ENCODE measurements around the gene METAP1D.

METAP1D gene

DNA sequence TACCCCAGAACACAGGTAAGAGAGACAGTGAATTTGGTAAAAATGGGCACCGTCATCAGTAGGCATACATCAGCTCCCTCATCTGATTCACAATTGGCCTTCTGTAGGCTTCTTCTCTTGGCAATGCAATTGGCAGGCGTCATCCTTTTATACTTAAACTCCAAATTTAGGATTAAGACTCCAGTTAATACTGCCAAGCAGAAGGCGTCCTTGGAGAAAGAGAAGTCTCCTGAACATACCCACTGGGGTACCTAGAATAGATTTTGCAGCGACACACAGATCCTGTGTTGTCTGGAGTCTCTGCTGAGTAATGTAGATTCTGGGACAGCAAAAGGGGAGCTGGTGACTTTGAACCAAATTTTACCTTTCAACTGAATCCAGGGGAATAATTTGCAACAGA lies 592 bp upstream of the METAP1D start:
- no peak for DNase-seq

DNA sequence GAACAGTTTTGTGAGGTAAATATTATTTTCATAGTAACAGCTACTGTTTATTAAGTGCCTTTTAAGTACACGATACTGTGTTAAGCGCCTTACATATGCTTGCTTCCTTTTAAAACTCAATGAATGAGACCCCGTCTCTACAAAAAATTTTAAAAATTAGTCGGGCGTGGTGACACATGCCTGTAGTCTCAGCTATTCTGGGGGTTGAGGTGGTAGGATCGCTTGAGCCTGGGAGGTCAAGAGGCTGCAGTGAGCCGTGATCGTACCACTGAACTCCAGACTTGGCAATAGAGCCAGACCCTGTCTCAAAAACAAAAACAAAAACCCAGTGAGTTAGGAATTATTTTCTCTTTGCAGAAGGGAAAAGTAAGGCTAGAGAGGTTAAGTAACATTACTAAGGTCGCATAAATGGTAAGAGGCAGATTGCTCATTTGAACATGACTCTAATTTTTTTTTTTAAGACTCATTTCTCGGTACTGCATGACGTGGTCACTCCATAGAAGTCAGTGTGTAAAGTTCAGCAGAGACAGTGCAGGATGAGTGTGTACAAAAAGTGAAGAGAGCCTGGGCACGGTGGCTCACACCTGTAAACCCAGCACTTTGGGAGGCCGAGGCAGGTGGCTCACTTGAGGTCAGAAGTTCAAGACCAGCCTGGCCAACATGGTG lies 1.1 kb downstream of the METAP1D start:
- DNase-seq: no peak

DNA sequence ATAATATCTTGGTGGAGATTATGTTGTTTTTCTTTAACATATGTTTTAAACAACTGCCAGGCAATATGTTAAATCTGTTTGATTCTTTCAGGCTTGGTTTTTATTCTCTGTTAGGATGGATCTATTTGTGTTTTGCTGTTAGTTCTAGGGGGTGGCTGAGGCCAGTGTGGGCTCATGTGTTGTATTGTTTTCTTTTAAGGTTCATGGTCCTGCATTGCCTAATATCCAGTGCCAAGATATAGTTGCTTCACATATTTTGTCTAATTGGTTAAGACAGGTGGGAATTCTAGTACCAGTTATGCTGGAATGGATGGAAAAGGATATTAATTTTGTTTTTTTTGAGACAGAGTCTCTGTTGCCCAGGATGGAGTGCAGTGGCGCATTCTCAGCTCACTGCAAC lies 7.6 kb downstream of the METAP1D start:
- no peak for DNase-seq

DNA sequence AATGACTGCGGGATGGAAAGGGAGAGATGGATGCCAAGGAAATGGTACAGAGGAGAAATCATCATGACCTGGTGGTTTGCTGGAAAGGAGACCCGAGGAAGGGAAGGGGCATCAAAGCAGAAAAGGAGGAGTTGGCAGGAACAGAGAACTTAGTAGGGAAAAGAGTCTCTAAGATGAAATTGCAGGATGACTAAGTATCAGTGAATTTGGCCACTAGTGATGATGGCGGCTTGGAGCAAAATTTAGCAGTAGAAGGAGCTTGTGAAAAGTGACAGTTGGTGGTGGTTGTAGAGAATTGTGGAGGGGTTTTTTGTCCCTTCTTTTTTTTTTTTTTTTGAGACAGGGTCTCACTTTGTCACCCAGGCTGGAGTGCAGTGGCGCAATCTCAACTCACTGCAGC lies 10.1 kb downstream of the METAP1D start:
- no peak for DNase-seq

DNA sequence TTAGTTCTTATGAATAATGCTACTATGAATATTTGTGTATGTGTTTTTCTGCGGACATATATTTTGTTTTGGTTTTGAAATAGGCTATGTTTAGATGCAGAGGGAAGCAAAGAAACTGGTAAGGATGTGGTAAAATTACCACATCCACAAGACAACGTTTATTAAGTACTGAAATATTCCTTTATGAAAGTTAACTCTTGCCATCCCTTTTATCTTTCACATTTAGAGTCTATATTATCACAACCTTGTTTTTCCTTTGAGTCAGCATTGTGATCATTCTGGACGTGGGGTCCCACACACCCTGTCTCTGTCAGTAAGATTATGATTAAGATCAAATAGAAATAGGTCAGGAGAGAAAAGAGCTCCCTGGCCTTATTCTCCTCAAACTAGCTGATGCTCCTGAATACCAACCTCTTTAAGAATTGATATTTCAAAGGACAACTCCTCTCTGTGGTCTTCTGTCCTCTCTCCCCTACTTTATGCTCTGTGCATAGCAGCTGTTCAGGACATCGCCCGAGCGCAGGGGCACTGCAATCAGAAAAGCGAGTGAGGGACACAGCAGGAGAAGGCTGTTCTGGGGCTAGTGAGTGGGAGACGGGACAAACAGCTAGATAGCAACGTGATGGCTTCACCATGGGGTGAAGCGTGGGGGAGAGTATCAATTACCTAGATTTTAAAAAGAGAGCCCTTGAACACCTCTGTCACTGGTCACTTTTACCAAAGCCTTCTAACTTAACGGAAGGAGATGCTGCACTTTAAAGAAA lies 12.2 kb downstream of the METAP1D start:
- DNase-seq: no peak

DNA sequence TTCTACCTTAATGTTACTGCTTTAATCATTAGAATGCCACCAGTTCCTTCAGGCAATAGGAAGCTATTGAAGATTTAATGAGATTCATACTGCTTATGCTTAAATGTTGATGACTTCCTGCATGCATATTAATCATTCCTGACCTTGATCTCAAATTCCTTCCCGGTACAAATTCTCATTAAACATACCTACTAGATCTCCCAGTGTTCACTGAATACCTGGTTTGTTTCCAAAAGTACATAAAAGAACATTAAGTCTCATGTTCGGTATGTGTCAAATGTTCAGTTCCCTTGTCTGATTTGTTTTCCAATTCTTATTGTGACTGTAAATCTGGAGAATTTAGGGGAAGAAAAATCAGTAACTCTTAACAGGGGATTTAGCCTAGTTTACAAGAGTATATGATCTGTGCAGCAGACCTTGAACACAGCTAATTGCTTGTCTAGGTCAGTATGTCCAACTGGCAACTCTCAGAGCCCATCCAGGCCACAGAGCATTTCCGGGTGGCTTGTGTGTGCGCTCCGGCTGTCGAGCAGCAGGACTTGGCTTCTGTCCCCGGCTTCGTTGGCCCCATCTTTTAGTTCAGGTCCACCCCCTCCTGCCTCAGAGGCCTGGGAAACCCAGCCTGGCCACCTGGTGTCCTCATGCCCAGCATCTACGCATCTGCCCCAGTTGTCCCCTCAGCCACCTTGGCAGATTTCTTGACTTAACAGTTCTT lies 13.1 kb downstream of the METAP1D start:
- no peak for DNase-seq

DNA sequence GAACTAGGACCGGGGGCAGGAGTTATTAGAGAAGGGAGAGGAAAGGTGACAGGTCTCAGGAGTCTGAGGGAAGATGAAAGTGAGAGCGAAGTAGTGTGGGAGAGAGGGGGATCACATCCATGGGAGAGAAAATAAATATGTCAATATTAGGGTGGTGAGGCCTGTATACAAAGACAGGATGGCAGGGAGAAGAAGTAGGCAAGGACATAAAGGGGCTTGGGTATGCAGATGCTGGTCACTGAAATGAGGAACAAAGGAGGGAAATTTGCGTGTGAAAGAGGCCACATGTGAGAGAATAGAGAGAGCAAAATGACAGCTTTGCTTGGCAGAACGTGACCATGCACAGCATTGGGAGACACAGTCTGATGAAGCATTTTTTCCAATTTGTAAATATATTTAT lies 13.6 kb downstream of the METAP1D start:
- no peak for DNase-seq

DNA sequence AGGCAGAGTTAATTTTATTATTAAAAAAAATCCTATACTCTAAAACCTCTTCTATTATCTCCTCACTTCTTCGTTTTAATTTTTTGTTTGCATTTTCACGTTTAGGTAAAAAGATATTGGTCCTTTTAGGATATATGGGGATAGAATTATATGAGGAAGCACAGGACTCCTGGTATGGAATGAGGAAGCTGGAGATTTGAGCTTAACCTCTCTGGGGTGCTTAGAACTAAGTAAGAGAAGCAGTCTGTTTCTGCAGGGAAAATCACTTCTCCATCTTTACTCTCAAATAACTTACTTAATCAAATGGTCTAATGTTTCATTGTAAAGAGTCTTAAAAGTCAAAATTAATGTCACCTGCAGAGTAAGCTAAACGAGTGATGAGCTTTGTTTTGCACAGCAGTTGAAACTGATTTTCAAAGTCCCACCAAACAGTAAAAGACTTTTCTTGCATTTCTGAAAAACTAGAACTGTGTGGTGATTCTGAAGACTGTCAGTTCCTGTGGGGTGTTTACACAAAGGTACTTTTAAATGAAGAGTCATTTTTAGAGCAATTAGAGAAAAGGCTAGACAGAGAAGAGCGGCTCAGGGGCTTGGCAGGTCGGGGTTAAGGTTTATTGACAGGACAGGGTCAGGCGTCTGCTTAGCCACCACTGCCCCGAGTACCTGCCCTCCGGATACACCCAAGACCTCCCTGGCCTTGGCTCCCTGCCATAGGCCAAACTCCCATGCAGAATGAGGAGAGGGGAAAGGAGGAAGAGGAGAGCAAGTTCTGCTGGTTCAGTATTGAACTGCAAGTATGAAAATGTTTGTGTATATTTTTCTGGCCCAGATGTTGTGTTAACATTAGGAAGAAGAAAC lies 21.6 kb downstream of the METAP1D start:
- DNase-seq: no peak

DNA sequence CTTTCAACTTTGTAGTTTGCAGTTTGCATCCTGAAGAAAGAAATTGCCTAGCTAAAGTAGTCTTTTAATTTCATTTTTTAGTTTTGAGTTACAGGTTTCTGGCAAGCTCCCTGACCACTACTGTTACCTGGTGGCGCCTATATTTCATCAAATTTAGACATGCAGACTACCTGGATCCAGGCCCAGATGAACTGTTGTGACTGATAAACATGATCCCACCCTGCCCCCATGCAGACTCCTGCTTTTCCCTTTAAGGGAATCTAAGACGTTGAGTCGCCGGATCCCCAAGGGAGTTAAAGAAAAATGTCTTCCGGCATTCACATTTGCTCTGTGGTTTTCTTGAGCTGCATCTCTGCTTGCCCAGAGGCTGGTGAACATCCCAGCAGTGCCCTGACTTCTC lies 22.2 kb downstream of the METAP1D start:
- no peak for DNase-seq

DNA sequence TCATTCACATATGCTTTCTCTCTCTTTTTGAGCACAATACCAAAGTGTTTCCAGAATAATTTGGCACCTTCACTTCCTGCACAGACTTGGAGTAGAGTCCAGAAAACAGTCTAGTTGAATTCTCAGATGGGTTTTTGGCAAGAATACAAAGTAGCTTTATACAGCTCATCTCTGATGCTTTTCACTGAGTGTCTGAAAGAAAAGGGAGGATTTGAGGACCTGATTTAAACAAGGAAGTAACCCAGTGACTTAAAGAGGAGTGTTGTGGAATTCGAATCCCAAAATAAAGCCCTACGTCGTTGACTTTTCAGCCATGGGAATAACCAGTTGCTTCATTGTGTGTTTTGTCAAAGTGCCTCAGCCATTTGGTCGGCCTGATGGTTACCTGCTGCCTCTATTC lies 31.8 kb downstream of the METAP1D start:
- DNase-seq: no peak

DNA sequence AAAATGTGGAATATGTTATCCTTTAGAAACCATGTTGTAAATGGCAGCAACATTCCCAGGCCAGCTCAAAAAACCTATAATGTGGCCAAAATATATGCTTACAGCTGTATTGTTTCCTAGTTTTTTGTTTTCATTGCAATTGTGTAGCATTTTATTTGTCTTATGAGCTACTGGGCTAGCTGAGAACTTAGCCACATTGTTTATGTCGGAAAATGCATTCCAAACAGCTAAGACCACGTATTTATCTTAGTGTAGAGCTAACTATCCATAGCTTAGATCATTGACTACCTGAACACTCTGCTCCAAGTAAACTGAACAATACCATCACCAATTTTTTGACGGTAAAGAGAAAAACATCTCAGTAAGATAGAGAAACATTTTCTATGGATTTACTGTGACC lies 38.4 kb downstream of the METAP1D start:
- DNase-seq: no peak

DNA sequence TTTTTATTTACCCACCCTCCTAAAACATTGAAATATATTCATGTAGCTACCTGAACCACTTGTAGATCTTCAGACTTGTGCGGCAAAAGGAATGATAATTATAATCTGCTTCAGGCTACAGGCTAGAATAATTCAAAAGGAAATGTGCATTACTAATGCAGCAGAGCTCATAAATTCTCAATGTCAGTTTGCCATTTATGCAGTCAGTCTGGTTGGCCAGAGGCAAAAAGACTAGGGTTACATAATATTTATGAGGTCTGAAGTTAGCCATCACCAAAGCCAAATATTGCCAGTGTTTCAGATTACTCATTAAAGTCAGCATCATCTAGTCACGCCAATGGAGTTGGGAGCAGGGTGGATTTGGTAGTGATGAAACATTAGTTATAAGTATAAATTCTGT lies 38.9 kb downstream of the METAP1D start:
- peak; percentile 84 for DNase-seq

DNA sequence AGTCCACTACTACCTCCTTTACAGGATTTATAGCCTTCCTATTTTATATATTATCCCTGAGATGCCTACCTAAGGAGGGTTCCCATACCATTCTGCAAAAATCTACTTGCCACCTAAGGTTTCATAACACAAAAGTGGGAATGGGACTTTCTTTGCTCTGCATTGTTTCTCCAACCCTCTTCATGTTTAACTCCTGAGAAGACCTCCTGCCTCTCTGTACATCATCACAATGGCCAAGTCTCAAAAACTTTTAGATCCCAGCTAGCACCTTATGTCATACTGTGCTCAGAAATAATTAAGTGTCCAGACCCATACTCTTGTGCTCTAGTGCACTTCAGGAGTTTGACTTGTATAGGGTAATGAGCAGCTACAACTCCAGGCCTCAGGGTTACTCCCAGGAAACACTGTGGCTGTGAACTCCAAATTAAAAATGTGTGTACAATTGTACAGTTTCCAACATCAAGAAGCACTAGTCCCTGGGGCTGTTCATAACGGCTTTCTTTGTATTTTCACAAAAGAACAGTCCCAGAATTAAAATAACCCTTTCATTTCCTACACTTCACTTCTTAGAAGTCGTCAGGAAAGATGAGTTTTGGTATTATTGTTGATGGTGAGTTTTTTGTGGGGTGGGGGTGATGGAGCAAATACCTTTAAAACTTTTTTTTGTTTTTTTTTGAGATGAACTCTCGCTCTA lies 39.4 kb downstream of the METAP1D start:
- no peak for DNase-seq

DNA sequence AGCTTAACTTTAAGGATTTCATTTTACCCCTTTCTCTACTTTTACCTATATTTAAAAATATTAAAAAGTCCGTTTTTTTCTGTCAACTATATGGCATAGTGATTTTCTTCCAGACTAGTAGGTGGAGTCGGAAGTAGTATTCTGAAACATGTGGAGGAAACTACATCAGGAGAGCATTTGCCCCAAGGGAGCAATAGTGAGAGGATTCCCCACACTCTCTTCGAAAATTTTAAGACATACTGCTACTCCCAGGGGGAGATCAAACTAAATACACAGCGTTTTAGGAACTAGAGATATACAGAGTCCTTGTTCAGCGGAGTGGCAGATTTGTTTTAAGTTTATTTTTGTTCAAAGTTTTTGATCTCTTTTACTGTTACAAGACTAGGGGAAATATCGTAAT lies 40.6 kb downstream of the METAP1D start:
- no peak for DNase-seq

DNA sequence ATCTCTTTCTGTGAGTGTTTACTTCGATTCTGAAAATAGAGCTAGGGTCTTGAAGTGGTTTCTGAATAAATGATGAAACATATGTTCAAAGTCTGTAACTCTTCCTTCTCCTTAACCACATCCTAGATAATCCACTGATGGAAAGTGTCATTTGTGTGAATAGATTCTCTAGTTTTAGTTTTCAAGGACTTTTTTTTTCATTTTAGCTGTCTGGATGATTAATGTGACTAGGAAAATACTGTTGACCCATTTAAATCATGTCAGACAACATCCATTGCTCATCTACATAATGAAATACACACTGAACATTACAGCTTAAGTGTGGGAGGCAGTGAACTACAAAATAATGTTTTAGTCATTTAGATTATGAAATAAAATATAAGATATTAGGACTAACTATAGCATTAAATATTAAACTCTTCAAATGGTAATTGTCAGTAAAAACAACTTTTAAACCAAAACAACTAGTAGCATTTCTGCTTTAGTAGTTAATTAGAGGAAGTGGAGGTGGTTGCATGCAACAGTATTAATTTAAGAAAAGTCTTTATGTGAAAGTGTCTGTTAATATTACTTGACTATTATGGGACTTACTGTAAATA lies 46.4 kb downstream of the METAP1D start:
- no peak for DNase-seq

DNA sequence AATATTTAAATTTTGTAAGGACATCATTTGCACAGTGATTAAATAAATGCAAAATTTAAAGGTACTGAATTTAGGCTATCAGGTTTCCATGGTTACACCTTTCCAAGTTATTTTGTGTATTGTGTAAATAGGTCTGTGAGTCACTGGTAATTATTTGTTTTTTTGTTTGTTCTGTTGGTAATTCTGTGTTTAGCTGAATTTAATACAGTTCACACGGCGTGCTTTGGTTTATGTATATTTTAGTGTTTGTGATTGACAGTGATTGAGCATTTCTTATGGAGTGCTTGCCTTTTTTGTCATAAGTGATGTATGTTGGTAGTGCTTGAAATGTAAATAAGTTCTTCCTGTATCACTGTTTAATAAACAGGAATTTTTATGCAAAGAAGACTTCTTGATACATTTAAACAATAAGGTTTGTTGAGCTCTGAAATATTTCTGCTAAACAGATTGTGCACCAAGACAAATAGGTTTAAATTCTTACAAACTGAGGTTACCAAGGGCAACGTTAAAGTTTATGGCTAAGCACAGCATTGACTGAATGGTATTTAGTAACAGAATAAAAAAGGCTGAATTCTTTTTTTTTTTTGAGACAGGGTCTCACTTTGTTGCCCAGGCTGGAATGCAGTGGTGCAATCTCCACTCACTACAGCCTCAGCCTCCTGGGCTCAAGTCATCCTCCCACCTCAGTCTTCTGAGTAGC lies 47.3 kb downstream of the METAP1D start:
- no peak for DNase-seq

DNA sequence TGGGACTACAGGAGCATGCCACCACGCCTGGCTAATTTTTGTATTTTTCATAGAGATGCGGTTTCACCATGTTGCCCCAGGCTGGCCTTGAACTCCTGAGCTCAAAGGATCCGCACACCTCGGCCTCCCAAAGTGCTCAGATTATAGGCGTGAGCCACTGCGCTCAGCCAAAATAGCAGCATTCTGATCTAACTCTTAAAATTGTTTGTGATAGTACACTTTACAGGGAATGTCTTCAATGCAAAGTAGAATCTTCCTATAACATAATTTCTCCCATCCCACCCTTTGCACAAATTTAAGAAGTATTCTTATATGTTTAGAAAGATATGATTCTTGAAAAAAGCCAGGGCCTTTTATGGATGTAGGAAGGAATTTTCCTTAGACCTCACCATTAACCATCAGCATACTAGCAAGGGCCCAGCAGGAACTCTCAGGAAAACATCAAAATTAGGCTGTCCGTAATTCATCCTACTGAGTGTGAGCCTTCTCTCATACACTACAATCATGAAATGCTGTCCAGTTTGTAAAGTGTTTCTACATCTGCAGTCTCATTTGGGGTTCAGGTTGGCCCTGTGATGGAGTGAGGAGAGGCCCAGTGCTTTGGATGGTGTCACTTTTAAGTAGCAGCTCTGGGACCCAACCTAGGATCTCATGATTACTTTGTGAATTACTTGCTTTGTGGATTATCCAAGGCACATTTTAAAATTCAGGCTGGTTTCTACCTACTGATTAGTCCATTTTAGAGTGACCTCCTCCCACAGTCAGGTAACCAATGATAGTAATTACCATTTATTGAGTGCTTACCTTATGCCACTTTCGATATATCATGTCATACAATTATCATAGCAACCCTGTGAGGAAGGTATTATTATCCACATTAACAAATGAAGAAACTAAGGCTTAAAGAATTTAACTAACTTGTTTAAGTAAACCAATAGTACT lies 48.1 kb downstream of the METAP1D start:
- DNase-seq: no peak

DNA sequence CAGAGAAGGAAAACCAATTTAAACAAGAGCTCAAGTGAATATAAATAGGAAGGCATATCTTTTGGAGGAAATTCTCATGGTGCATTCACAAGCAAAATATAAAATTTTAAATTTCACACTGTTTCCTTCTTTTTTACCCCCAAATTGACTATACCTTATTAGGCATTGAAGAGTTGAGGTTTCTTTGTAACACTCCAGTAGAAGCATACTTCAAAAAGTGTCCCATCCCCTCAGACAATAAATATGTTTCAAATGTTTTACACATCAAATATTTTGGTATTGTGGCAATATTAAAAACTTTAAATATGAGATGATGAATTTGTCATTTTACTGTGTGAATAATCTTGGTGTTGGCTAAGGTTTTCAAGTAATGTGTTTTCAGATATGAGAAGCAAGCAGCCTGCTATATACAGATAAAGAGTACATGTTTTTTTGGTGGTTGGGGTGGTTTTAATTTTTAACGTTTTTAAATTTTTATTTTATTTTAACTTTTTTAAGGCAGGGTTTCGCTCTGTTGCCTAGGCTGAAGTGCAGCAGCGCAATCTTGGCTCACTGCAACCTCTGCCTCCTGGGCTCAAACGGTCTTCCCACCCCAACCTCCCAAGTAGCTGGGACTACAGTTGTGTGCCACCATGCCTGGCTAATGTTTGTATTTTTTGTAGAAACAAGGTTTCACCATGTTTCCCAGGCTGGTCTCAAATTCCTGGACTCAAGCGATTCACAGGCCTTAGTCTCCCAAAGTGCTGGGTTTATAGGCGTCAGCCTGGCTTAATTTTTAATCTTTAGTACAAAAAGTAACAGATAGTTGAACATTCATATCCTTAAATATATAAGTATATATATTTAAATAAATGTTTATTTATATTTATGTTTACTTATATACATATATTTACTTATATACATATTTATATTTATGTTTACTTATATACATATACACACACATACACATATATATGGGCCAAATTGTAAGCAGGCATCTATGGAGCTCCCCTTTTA lies 49.1 kb downstream of the METAP1D start:
- DNase-seq: no peak

DNA sequence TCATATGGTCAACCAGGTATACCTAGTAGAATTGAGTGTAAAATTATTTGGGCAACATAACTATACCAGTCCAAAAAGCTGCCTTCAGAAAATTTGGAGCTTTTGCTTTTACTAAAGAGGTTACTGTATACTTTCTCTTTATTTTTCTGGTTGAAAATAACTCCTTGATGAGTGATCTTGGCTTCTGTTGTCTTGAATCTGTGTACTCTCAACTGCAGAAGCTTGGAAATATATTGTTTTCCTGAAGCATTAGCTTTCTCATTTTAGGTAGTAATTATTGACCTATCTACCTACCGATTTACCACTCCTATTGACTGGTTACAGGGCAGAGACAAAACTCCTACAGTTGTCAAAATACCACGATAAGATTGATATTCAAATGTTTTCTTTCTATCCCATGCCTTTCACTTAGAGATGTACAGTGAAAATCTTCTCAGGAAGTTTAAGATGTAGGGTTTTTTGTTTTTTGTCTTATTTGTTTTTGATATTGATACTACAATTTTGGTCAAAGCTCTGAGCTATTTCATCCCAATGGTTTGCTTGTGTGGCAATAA lies 49.9 kb downstream of the METAP1D start:
- DNase-seq: no peak

All from NCI-H1436 treated with DMSO at 0.1 percent for 48 hours (cell line).